Measurements from ENCODE around the gene BARD1.
"Not testable (repeated sequence)": the region's sequence is repeated elsewhere in the genome, so short reads cannot be mapped to it uniquely, and the experiment has no call there.

The BARD1 gene

DNA sequence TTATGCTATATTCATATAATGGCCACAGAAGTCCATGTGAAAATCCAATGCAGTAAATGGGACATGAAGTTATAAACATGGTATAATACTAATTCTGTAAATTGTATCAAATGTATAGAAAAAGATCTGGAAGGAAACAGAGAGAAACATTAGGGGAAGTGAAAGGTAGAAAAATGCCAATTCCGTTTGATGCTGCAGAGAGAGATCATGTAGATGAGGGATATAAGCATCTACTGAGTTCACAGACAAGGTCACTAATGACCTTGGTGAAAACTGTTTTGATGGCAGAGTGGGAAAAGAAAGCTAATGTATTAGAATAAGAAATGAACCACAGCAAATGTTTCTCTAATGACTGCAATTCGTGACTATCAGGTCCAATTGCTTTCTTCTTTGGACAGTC lies 56.0 kb downstream of the BARD1 start:
- no peak for DNase-seq

DNA sequence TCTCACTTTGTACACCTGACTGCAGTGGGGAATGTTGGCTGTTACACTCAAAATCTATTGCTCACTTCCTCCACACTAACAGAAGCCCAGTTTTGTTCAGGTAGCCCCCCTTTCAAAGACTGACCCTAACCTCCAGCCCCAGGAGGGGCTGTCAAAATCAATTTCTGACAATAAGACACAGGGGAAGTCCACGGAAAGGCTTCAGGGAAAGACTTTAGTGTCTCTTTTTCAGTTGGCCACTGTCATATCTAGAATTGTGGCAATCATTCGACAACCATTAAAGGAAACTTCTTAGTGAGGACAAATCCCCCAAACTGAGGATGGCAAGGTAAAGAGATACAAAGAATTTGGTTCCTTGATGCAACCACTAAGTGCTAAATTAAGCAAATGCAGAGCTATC lies 59.0 kb downstream of the BARD1 start:
- no peak for DNase-seq

DNA sequence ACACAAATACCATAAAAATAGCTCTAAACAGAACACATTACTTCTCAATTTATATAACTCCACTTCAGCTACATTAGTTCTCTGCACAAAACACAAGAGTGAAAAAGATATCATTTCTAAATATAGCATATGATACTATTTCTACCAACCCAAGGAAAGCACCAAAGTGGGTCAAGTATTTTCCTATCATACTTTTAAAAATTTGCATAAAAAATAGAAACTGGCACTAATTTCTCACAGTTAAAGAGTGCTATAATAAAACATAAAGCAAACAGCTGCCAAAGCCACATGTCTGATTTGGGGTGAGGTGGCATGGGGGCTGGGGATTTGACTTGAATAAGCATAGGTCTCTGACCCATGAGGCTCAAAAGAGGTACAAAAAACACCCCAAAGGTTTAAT lies 61.5 kb downstream of the BARD1 start:
- no peak for DNase-seq

DNA sequence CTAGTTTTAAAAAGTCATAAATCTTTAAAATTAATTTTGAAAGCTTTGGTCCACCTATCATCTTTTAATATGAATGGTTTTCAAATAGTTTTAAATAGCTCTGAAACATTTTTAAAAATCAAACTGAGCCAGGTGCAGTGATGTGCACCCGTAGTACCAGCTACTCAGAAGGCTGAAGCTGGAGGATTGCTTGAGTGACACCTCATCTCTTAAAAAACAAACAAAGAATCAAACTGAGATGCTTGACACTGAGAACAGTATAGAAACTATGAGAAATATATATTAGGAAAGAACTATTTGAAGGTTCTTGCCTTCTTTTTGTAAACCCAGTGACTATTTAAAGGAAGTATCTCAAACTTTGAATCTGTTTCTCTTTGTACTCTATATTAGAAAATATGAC lies 67.4 kb downstream of the BARD1 start:
- no peak for DNase-seq

DNA sequence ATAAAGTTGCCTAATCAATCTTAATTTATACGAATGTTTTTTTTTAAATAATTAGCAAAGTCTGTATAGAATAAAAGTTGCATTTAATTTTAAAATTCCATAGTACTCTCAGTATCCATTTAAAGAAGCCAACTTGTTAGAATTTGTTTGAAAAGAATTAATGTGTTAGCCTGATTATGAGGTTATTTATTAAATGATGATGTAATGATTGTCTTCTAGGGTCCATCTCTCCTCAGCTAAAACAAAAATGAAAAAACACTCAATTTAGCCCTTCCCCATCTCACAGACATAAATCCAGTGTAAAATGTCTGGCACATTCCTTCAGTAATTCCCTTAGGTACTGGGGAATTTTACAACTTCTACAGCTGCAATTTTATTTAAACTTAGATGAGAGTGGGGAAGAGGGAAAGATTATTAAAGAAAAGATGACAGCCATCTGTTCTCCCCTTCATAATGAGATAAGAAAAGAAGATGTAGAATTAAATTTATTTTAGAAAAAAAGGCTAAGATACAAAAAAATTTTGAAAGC lies 68.6 kb downstream of the BARD1 start:
- DNase-seq: peak; percentile 16

DNA sequence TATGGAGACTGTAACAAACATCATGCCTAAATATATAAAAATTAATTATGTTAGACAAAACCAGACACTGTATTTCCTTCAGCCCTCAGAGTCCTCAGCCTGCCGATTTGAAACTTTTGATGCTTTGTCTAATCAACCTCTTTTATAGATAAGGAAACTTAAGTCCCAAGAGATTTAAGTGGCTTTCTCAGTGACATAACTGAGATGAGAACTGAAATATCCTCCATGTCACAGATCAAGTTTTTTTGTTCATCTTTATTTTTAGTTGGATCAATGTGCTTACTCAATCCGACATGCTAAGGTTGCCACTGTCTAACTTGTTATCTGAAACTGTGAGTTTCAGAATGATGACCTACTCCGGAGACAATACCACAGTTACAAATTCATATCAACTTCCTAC lies 72.3 kb downstream of the BARD1 start:
- no peak for DNase-seq

DNA sequence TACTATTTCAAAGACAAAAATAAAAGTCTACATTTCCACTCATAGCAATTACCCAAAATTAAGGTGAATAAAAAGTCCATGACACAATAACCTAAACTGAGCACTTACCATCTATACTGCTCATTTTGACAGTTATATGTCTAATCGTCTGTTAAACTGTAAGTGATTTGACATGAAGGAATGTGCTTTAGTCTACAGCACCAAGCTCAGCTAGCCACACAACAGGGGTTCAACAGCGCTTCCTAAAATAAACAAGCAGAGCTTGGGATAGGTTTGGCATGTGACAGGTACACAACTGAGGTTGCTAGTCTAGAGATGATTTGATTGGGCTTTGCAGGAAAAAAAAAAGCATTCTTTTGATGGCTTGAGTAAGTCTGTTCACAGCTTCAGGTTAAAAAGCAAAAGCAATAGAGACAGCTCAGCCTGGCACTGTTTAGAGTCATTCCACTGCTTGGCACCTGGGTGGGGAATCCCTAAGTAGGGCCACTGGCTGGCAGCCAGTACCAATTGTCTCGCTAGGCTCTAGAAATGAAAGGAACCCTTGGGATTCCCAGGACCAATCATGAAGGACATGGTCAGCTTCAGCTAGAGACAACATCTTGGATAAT lies 78.6 kb downstream of the BARD1 start:
- no peak for DNase-seq

DNA sequence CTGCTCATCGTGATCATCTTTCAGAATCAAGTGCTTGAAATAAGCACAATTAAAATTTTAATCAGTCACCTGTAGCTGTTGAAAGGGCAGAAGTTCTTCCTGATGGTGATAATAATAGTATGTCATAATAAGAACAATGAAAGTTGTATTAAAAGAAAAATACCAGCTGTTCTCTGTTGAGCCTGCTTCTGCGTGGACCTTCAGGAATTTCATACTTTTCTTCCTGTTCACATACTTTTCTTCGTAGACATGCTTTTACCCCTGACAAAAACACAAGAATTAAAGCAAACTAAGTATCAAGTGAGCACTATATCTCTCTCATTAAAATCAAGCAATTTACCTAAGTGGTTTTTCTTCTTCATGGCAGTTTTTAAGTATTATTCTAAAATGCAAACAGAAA lies 79.2 kb downstream of the BARD1 start:
- DNase-seq: peak; percentile 13

DNA sequence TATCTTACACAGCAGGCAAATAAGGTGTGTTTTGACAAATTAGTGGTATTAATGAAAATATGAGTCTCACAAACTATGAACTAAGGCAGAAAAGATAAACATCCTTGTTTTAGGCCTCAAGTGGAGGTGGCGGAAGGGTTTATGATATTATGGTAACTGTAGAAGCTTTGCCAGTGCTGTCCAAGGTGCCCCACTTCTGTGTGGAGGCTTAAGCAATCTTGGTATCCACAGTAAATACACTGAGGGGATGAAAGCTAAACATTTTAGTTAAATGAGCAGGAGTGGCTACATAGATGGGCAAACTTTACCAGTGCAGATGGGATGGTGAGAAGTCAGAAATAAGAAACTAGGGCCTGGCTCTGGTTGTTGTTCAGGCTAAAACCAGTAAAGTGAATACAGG lies 84.7 kb downstream of the BARD1 start:
- no peak for DNase-seq

DNA sequence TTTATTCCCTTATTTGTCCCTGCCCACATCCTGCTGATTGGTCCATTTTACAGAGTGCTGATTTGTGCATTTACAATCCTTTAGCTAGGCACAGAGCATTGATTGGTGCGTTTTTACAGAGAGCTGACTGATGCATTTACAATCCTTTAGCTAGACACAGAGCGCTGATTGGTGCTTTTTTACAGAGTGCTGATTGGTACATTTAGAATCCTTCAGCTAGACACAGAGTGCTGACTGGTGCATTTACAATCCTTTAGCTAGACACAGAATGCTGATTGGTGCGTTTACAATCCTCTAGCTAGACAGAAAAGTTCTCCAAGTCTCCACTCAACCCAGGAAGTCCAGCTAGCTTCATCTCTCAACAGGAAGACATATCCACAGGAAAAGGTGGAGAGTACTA lies 91.6 kb downstream of the BARD1 start:
- DNase-seq: not testable (repeated sequence)

DNA sequence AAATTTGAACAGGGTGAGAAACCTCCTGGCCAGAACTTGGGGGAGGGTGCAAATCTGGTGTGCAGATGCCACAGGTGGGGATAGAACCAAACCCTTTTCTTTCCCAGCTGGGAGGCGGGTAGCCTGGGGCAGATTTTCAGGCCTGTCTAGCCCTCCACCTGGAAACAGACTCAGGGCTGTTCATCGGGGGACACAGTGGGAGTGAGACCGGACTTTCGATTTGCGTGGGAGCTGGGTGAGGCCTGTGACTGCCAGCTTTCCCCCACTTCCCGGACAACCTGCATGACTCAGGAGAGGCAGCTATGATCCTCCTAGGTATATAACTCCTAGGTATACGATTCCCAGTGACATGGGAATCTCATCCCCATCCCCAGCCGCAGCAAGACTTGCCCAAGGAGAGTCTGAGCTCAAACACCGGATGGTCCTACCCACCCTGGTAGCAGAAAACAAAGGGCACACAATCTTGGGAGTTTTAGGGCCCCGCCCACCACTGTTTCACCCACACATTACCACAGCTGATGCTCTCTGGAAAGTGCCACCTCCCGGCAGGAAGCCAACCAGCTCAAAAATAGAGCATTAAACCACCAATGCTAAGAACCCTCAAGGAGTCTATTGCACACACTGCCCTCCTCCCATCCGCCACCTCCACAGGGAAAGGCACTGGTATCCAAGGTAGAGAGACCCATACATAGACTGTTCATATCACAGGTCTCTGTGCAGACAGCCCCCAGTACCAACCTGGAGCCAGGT lies 92.5 kb downstream of the BARD1 start:
- DNase-seq: no peak

DNA sequence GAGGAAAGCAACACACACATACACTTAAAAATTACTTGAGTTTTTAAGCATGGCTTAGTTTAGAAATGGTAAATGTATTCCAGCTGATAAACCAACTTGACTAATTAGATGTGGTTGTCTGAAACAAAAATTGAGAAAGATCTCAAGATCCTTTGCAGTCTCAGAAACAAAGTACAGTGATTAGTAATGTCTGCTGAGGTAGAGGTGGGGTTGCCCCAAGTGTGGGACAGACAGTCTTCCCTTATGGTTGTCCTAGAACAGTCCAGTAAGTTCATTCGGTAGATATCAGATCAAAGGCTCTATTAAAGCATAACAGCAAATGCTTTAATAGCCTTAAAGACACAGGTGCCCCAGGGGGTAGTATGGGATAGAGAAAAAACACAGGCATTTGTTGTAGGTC lies 94.5 kb downstream of the BARD1 start:
- DNase-seq: no peak

DNA sequence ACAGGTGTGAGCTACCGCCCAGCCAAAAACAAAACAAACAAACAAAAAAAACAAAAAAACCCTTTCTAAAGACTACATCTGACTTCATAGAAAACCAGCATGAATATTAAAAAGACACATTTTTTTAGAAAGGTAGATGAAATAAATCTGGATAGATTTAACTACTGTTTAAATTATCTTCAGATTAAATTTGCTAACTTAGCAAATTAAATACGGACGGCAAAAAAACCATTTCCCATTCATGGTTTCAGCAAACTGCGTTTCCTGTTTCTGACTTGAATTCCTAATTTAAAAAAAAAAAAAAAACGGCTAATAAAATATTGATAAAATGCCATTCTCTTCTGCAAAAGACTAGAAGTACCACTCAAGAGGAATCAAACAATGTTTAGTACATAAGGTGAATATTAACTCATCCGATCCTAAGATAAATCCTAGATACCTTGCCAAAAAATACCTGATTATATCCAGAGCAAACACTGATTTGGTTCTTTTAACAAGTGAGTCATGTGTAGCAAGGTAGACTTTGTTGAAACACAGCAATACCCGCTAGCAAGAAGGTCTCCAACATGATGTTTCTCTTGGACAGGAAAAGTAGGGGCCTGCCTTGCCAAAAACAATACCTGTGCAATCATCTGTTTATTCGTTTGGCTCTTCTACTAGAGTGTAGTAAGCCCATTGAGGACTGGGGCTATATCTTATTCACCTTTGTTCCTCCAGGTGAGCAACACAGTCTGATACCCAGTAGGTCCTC lies 96.2 kb downstream of the BARD1 start:
- no peak for DNase-seq

DNA sequence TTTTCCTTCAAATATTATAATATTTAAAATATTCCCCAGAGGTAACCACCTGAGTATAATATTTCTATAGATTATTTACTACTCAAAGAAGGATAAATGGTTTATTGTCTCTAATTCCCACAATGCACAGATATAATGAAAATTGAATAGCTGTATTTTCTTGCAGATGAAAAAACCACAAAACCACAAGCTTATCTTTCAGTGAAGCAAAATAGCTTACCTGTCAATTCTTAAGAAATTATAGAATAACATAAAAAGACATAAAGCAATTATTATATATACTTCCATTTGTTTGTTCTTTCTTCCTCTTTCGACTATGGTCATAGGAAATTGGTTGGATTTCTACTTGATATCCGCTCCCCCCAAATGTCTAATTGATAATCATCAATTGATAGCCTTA lies 98.8 kb downstream of the BARD1 start:
- DNase-seq: no peak

DNA sequence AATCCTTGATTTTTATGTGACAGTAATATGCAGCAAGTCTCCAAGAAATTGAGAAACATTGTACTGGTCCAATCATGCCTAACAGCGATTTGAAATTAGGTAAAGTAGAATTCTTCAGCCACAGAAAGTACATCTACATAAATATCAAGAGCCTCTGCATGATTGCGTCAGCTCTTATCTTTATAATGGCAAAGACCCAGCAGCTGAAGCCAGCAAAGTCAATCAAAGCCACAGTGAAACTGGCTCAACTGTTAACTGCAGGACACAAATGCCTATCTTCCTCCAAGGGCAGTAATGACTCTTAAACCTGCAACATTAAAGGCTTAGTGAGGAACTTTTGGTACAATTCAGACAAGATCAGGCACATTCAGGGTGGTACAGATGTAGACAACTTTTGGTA lies 102.5 kb downstream of the BARD1 start:
- no peak for DNase-seq

DNA sequence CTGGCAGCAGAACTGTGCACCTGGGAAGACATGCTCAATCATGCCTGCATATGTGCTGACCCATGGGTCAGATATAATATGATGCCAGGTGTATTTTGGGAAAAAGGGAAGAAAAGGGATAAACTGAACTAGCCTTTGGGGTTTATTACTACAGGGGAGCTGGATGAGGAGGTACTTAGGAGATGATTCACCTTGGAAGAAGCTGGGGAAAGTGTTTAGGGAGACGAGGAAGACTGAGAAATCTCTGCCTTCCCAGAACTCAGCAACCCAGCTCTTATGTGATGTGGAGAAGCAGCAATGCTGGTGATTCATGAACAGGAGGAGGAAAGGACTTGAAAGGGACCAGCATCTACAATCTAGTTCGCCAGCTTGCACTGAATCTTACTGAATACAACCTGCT lies 110.2 kb downstream of the BARD1 start:
- no peak for DNase-seq

DNA sequence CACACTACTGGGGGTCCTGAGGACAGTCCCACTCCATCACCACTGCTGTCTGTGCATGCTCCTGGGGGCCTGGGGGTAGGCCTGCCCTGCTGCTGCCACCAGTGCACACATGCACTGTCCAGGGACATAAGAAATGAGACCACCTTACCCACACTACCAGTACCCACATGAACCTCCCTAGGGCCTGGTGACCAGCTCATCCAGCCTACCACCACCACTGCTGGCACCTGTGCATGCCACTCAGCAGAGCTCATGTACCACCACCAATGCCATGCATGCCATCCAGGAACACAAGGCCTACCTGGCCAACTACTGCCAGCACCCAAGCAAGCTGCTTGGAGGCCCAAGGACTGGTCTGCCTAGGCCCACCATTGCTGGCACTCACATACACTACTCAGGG lies 112.8 kb downstream of the BARD1 start:
- no peak for DNase-seq

DNA sequence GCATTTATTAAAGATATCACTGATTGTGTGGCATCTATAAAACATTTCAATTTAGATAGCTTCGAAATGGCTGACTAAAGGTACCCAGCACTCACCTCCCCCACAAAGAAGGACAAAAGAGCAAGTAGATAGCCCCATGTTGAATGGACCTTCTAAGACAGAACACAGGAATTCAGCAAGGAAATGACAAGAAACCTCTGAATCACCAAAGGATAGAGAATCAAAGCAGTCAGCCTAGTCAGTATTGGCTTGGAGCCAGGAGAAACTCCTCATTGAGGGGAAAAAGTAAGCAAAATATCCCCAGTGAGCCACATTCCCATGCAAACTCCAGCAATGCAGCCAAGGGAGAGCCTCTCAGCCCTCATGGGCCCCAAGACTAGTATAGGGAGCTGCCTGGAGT lies 113.7 kb downstream of the BARD1 start:
- no peak for DNase-seq

DNA sequence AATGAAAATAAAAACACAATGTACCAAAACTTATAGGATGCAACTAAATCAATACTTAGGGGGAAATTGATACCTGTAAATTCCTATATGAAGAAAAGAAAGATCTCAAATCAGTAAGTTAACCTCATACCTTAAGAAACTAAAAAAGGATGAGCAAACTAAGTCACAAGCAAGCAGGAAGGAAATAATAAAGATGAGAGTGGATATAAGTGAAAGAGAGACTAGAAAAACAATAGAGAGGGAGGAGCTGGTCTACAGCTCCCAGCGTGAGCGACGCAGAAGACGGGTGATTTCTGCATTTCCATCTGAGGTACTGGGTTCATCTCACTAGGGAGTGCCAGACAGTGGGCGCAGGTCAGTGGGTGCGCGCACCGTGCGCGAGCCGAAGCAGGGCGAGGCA lies 125.9 kb downstream of the BARD1 start:
- not testable (repeated sequence) for DNase-seq

DNA sequence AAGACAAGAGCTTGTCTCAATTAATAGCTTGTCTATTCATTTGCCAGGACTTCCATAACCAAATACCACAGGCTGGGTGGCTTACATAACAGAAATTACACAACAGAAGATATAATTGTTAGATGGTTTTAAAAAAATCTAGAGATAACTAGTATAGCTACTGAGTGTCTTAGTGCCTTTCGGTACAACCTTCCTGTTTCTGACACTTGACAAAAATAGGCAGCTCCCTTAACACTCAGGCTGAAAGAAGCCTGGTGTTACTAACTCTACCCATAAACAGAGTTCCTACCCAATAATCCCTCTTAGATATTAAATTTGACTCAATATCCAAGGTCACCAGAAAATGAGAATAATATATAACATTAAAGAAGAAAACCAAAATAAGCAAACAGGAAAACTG lies 129.7 kb downstream of the BARD1 start:
- DNase-seq: no peak

DNA sequence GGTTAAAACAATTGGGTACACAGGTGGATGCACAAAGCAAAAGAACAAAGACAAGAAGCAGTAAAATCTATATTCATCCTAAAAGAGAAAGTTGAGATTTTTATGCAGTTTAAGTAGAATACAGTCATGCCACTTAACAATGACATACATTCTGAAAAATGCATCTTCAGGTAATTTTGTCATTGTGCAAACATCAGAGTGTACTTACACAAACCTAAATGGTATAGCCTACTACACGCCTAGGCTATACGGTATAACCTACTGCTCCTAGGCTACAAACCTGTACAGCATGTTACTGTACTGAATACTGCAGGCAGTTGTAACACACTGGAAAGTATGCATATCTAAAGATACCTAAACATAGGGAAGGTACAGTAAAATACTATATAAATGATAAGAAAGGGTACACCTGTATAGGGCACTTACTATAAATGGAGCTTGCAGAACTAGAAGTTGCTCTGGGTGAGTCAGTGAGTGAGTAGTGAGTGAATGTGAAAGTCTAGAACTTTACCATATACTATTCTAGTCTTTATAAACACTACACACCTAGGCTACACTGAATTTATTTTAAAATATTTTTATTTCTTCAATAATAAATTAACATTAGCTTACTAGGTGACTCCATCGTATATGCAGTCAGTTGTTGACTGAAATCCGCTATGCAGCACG lies 132.9 kb downstream of the BARD1 start:
- DNase-seq: no peak

Data from fibroblast of skin of abdomen (primary cell).